NCI-H128 (cell line): ENCODE results near the gene BCAP31.

Experiments used
- DNase-seq: peaks from one replicate; lab custom pipeline; 2025; ENCODE audit not compliant: unreplicated experiment; lab: John Stamatoyannopoulos, UW

Gene BCAP31

GRCh38 chrX:153657161-153657560 is 67.0 kb downstream of the BCAP31 start:
- no peak for DNase-seq

- DNase-seq = no peak
Observed at GRCh38 chrX:153653556-153653955, 70.6 kb downstream of the BCAP31 start.

GRCh38 chrX:153651540-153652079 is 72.6 kb downstream of the BCAP31 start:
- no peak for DNase-seq

- DNase-seq = no peak
Observed at GRCh38 chrX:153650959-153651358, 73.2 kb downstream of the BCAP31 start.
